HG03097 (cell line): ENCODE results near the gene NEU4.
"Not testable (repeated sequence)": the region's sequence is repeated elsewhere in the genome, so short reads cannot be mapped to it uniquely, and the experiment has no call there.

Experiments used
- ATAC-seq: cut with Tn5 transposase; IDR thresholded peaks from one replicate; pipeline ENCODE4 v1.9.1; 2021; ENCODE audit not compliant: unreplicated experiment, low FRiP score

Gene NEU4

GRCh38 chr2:241823531-241824437, 14.8 kb downstream of the NEU4 start:
- not testable (repeated sequence) for ATAC-seq

- ATAC-seq, result no peak
Observed at GRCh38 chr2:241827394-241827793, 18.4 kb downstream of the NEU4 start.

- ATAC-seq, result no peak
Observed at GRCh38 chr2:241833101-241833663, 24.2 kb downstream of the NEU4 start.

GRCh38 chr2:241833756-241834526, 24.9 kb downstream of the NEU4 start:
- not testable (repeated sequence) for ATAC-seq

- ATAC-seq, result no peak
Observed at GRCh38 chr2:241834527-241835210, 25.7 kb downstream of the NEU4 start.

GRCh38 chr2:241835611-241836010, 26.6 kb downstream of the NEU4 start:
- ATAC-seq, result no peak

GRCh38 chr2:241836292-241836691, 27.3 kb downstream of the NEU4 start:
- no peak for ATAC-seq

GRCh38 chr2:241837197-241837965, 28.4 kb downstream of the NEU4 start:
- no peak for ATAC-seq

- no peak for ATAC-seq
Observed at GRCh38 chr2:241841181-241842066, 32.4 kb downstream of the NEU4 start.

- ATAC-seq, result no peak
Observed at GRCh38 chr2:241842067-241842415, 33.0 kb downstream of the NEU4 start.

GRCh38 chr2:241842620-241843211, 33.7 kb downstream of the NEU4 start:
- ATAC-seq, result no peak

- no peak for ATAC-seq
Observed at GRCh38 chr2:241843321-241844065, 34.5 kb downstream of the NEU4 start.

- ATAC-seq, result no peak
Observed at GRCh38 chr2:241844066-241844728, 35.2 kb downstream of the NEU4 start.

GRCh38 chr2:241844831-241845578, 36.0 kb downstream of the NEU4 start:
- no peak for ATAC-seq

- no peak for ATAC-seq
Observed at GRCh38 chr2:241846406-241846805, 37.4 kb downstream of the NEU4 start.

GRCh38 chr2:241848761-241849615, 40.0 kb downstream of the NEU4 start:
- no peak for ATAC-seq
